Measurements from ENCODE around the gene ATF4. TPM values are rescaled to one million over a fixed set of nuclear protein-coding genes. Genes with fewer than 3 reads are reported as not detected.
A peak's percentile ranks its signal among the peaks of the same experiment; 100 is the strongest.

ATF4 gene
- total and polyA plus RNA-seq, 7 donors = 246 to 1,369 (median 839) TPM

- TF ChIP-seq CTCF (IDR thresholded peaks at IDR 0.05) = no peak
- Histone ChIP-seq H3K36me3 (ENCODE audit: insufficient read depth in 1 of 2, low read depth in 1 of 2) (peaks cover 4 to 48% of the 10 kb centered on the region in 2 donors), H3K4me3 (peak overlapping the region; percentile 100), H3K27me3 (ENCODE audit: insufficient read depth in 3 of 3, low read length in 2 of 3) (no peaks in the 10 kb centered on the region), H3K9me3 (no peaks in the 10 kb centered on the region), H3K4me1 (peaks cover 29% of the 10 kb centered on the region), H3K27ac (peak overlapping the region; percentile 100)
- intact Hi-C loops (cut with DNase I) = no loop called here
- DNase-seq = peak in 1 of 2 donors; percentile 56
- ATAC-seq = no peak
- WGBS, 3 donors = 52 to 62% (median 54%) methylated on average over 13 of the region's 13 CpGs
Observed at GRCh38 chr22:39524089-39524752, 3.9 kb downstream of the ATF4 start.

DNA sequence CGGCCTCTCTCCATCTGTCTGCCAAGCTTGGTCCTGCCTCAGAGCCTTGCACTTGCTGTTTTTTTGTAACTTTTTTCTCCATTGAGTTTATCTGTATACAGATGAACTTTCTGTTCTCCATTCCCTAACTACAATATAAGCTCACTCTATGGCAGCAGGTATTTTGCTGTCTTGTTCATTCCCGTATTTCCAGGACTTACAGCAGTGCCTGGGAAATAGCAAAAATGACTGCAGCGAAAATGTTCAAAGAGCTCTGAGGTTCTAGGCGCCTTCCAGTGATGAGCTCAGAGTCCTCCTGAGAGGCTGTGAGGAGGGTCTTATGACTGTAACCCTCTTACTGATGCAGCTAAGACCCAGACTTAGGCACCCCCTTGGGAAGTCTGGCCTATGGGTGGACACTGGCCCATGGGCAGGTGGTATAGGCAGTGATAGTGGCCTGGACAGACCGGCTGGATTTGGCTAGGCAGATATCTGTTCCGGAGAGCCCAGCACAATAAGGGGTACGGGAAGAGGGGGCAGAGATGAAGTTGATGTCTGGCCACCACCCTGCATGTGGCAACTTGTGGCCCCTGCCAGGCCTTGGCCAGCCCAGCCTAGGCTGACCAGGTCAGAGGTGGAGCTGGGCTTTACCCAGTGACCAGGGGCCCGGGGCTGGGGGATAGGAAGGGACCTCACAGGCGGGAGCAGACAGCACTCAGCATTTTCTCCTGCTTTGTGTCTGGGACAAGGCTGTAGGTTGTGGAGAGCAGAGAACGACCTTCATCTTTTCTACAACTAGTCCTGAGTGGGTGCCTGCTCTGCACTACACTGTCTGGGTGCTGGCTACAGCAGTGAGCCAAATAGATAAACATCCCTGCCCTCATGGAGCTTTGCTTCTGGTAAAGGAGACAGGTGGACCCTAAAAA lies 4.6 kb downstream of the ATF4 start:
- H3K27ac ChIP-seq = peak overlapping the region; percentile 100
- ATAC-seq (no peak), DNase-seq (peak in 1 of 2 donors; percentile 45)
- no peak overlapping the region for H3K4me3 ChIP-seq
- H3K36me3 ChIP-seq (ENCODE audit: insufficient read depth in 1 of 2, low read depth in 1 of 2) = peaks cover 4 to 55% of the 10 kb centered on the region in 2 donors
- intact Hi-C loops (cut with DNase I) = loop anchor here (5.0 kb wide), 5 partner anchors 33 to 353 kb away; partner anchors contain the start of gene RPL3 (in 1 of the 2)
- WGBS, 3 donors = 68 to 73% (median 73%) methylated on average over 10 of the region's 10 CpGs
- H3K27me3 ChIP-seq (ENCODE audit: insufficient read depth in 3 of 3, low read length in 2 of 3) = no peaks in the 10 kb centered on the region
- no peaks in the 10 kb centered on the region for H3K9me3 ChIP-seq
- no peak for TF ChIP-seq CTCF (IDR thresholded peaks at IDR 0.05)
- peaks cover 37% of the 10 kb centered on the region for H3K4me1 ChIP-seq

DNA sequence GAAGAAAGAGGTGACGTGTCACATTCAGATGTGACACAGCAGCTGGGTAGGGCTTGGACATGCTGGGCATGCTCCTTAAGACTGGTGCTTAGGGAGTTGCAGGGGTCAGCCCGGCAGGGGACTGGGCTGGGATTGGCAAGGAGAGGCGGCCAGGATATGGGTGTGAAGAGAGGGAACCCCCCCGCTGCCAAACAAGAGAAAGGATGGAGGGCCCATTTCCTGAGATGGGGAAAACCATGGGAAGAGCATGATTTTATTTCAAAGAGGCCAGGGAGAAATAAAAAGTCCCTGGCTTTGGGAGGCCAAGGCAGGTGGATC lies 5.3 kb downstream of the ATF4 start:
- intact Hi-C loops (cut with DNase I) = loop anchor here (5.0 kb wide), 5 partner anchors 33 to 353 kb away; partner anchors contain the start of gene RPL3 (in 1 of the 2)
- ATAC-seq (no peak), DNase-seq (peak in 1 of 2 donors; percentile 46)
- no peak for TF ChIP-seq CTCF (IDR thresholded peaks at IDR 0.05)
- 45 to 59% (median 51%) methylated on average over 4 of the region's 4 CpGs for WGBS, 3 donors
- H3K27ac ChIP-seq = peak overlapping the region; percentile 100
- H3K27me3 ChIP-seq (ENCODE audit: insufficient read depth in 3 of 3, low read length in 2 of 3) = no peaks in the 10 kb centered on the region
- H3K4me1 ChIP-seq = peaks cover 42% of the 10 kb centered on the region
- H3K9me3 ChIP-seq = no peaks in the 10 kb centered on the region
- no peak overlapping the region for H3K4me3 ChIP-seq
- H3K36me3 ChIP-seq (ENCODE audit: insufficient read depth in 1 of 2, low read depth in 1 of 2) = peaks cover 4 to 60% of the 10 kb centered on the region in 2 donors

- Histone ChIP-seq H3K4me1 (peaks cover 52% of the 10 kb centered on the region), H3K27me3 (ENCODE audit: insufficient read depth in 3 of 3, low read length in 2 of 3) (no peaks in the 10 kb centered on the region), H3K4me3 (no peak overlapping the region), H3K27ac (peak overlapping the region; percentile 100), H3K9me3 (no peaks in the 10 kb centered on the region), H3K36me3 (ENCODE audit: insufficient read depth in 1 of 2, low read depth in 1 of 2) (peaks cover under 1 to 58% of the 10 kb centered on the region in 2 donors)
- DNase-seq (peak in 1 of 2 donors; percentile 42), ATAC-seq (no peak)
- WGBS, 3 donors = 71 to 76% (median 75%) methylated on average over 4 of the region's 4 CpGs
- intact Hi-C loops (cut with DNase I) = loop anchor here (5.0 kb wide), 5 partner anchors 34 to 354 kb away; partner anchors contain the start of gene RPL3 (in 1 of the 2)
- no peak for TF ChIP-seq CTCF (IDR thresholded peaks at IDR 0.05)
Observed at GRCh38 chr22:39526736-39527171, 6.4 kb downstream of the ATF4 start.

Measured in psoas muscle (tissue), 8 donors.